ENCODE data around the gene SGSM1. TPM values are rescaled to one million over a fixed set of nuclear protein-coding genes. Genes with fewer than 3 reads are reported as not detected.

The SGSM1 gene
- total and polyA plus RNA-seq, 10 of the 15 experiments (the other 5 are each of a cell fraction or from before 2014, with no cell fraction given), result not detected

DNA sequence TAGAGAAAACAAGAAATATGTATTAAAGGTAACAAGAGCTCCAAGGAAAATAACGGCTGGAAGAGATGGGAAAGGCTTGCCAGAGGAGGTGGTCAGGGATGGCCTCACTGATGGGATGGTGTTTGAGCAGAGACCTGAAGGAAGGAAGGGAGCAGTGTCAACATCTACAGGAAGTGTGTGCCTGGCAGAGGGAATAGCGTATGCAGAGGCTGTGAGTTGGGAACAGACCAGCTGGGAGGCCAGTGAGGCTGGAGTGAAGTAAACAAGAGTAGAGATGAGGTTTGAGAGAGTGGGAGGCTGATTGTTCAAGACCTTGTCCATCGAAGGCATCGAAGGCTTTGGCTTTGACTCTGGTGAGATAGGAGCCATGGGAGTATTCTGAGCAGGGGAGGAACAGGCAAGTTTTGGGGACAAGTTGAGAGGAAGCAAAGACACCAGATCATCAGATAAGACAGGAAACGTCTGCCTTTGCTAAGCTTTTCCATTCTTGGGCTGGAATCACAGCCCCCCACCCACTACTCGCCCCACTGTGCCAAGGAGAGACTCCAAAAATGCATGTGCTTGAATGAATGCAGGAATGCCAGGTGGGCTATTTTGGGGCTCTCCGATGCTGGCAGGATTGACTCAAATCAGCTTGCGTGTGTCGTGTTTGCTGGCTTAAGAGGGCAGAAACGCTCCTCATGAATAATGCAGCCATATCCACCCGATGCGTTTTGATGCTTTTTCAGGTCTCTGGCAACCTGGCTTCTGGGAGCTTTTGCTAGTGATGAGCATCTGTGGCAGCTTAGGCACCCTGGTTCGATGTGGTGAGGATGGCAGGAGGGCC, 7.2 kb downstream of the SGSM1 start (continued):
- TF ChIP-seq PKNOX1 (IDR thresholded peaks at IDR 0.05), result no peak
- no peak for TF ChIP-seq NR2F1 (conservative IDR thresholded peaks at IDR 0.05)
- TF ChIP-seq BACH1 (IDR thresholded peaks at IDR 0.05; ENCODE audit: borderline replicate concordance), result no peak

DNA sequence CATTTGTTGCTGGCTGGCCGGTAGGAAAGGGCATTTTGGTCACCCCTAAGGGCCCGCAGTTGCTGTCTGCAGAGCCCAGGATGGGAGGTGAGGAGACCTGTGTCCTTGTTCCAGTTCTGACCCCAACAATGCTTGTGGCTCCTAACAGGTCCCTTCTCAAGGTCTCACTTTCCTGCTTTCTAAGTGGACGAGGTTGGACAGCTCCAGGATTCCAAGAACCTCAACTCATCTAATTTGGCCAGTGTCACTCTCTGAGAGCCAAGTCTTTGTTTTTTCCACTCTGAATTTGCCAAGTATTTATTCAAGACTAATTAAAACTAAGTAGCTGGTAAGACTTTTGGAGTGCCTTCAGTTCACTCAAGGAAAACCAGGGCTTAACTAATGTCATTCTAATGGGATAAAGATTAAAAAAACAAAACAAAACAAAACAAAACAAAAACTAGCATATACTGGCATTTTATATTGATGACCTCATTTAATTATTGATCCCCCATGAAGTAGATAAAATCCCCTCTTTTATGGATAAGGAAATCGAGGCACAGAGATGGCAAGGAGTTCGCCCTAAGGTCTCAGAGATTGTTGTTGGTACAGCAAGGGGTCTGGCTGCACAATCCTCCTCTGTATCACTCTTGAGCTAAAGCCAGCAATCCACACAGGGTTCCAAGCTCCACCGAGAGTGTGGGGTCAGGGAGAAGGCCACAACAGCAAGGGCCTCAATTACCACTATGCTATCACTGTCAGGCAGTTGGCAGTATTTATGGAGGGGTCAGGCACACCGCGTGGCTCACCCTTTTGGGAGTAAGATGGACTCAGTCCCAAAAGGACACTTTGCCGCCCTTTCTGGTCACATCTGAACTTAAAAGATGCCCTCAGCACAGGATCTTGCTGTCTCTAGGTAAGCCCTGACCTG, 8.1 kb downstream of the SGSM1 start:
- no peak overlapping the region for H3K4me2 ChIP-seq (ENCODE audit: control insufficient read depth, insufficient read depth)
- no peak overlapping the region for H3K4me3 ChIP-seq
- ChIA-PET SMC1A (ENCODE audit: uncharacterized antibody, unreplicated experiment) (no interaction called here), CTCF (no interaction called here), POLR2A (no interaction called here), RAD21 (ENCODE audit: unreplicated experiment) (no interaction called here)
- WGBS (ENCODE audit: insufficient coverage, insufficient replicate concordance, low lambda C conversion rate, missing lambda C conversion rate), result 22% methylated on average over 9 of the region's 9 CpGs
- no peaks in the 10 kb centered on the region for H3K36me3 ChIP-seq (ENCODE audit: control insufficient read depth in 2 of 2, insufficient read depth in 2 of 2, low read length in 1 of 2)
- intact Hi-C loops (cut with micrococcal nuclease; ENCODE audit: unreplicated experiment), result no loop called here
- peaks cover 2% of the 10 kb centered on the region; the same call in 2 of the 3 replicates for H3K9me3 ChIP-seq (replicated peaks; ENCODE audit: control insufficient read depth, insufficient read depth, low read length)
- no peak overlapping the region for H2AFZ ChIP-seq (ENCODE audit: control insufficient read depth, low read depth, low read length)
- ATAC-seq (no peak), DNase-seq (ENCODE audit: low read depth, low spot score) (no peak), FAIRE-seq (no peak)
- H3K4me1 ChIP-seq (ENCODE audit: control insufficient read depth, insufficient read depth, low read length), result no peaks in the 10 kb centered on the region
- H3K9ac ChIP-seq (ENCODE audit: control insufficient read depth, insufficient read depth, low read length), result no peak overlapping the region
- H4K20me1 ChIP-seq (ENCODE audit: control insufficient read depth, insufficient read depth), result no peaks in the 10 kb centered on the region
- no TSS peak for BruUV-seq (replicated peaks)
- no peaks in the 10 kb centered on the region for H3K79me2 ChIP-seq (ENCODE audit: control insufficient read depth, insufficient read depth, low read length)
- in situ Hi-C loops (cut with MboI), result no loop called here
- no peak overlapping the region for H3K27ac ChIP-seq (ENCODE audit: control insufficient read depth, insufficient read depth)
- no peak for TF ChIP-seq EED (IDR thresholded peaks at IDR 0.05; ENCODE audit: low read depth)
- no peak for TF ChIP-seq SUPT20H (IDR thresholded peaks at IDR 0.05; ENCODE audit: borderline replicate concordance, control insufficient read depth, low read depth, low read length)
- no peaks in the 10 kb centered on the region; a peak in 1 of 4 replicates for H3K27me3 ChIP-seq (replicated peaks in 1 of 2; ENCODE audit: control insufficient read depth in 2 of 2, insufficient read depth in 2 of 2, low read length in 1 of 2)

Measured in GM12878 (cell line).